Activated naive CD4-positive, alpha-beta T cell treated with anti-CD3 and anti-CD28 coated beads, Interleukin-2, amount 10 ng/mL, durations not matched to agents 5 hours and 36 hours (primary cell): ENCODE results near the gene SLC12A7. TPM values are rescaled to one million over a fixed set of nuclear protein-coding genes. Genes with fewer than 3 reads are reported as not detected.

ENCODE experiments used
- microRNA-seq: library from miRNA; unstranded; fragments of <30 nt; microRNA quantifications from one replicate; pipeline ENCODE4 v1.2.0, GENCODE V29; 2022; ENCODE audit warnings: borderline microRNAs expressed, borderline replicate concordance
- total RNA-seq, 2 experiments: library from RNA; stranded (reverse); gene quantifications; one replicate each; pipeline ENCODE4 v1.2.3, GENCODE V29; 2021

The SLC12A7 gene
- total RNA-seq, result 10 to 100 TPM; 93.9 to 98.0 TPM

GRCh38 chr5:1111727-1112289 lies at the start of gene SLC12A7:
Gene SLC12A7, minus strand, starts transcription at chr5:1112063. Its CDS starts 72 bp downstream, at chr5:1111991.

GRCh38 chr5:1008451-1009358 lies 103.2 kb downstream of the SLC12A7 start, which contains the start of gene NKD2:
Gene NKD2, plus strand, starts transcription at chr5:1008802. Its CDS starts 256 bp downstream, at chr5:1009058.

Small RNAs within 50 kb of the gene (microRNA-seq; reads per million reads assigned to microRNA genes)
- gene MIR4635, result not detected

Other genes with a start within 250 kb of the SLC12A7 start
- 10 to 100 TPM; 53.9 to 56.5 TPM for gene BRD9, start 219.3 kb downstream of the SLC12A7 start, total RNA-seq
- gene TRIP13, start 219.2 kb downstream of the SLC12A7 start, total RNA-seq, result 10 to 100 TPM; 19.6 to 20.1 TPM
- gene NKD2, start 103.3 kb downstream of the SLC12A7 start, total RNA-seq, result 1 to 10 TPM; 2.9 to 4.9 TPM
- not detected for gene SLC6A19, start 89.5 kb upstream of the SLC12A7 start, total RNA-seq
- under 1 TPM in 1 of 2 experiments, not detected in 1; 0.10 TPM for gene SLC6A18, start 113.3 kb upstream of the SLC12A7 start, total RNA-seq
- 1 to 10 TPM; 1.9 to 4.0 TPM for gene TERT, start 183.0 kb upstream of the SLC12A7 start, total RNA-seq
- gene CLPTM1L, start 233.0 kb upstream of the SLC12A7 start, total RNA-seq, result 10 to 100 TPM; 94.9 to 98.6 TPM